Inferior parietal cortex (tissue), 1 donor: ENCODE results near the gene PLPPR1.
"Not testable (repeated sequence)": the region's sequence is repeated elsewhere in the genome, so short reads cannot be mapped to it uniquely, and the experiment has no call there.

Source experiments
- DNase-seq: peaks from one replicate; pipeline ENCODE4 v3.0.0-alpha.2; 2016; ENCODE audit errors: extremely low spot score

PLPPR1 gene

GRCh38 chr9:101028346-101029314, at the start of gene PLPPR1:
Gene PLPPR1, plus strand, starts transcription at chr9:101028727.
- peak; percentile 81 for DNase-seq

GRCh38 chr9:100989731-100990130, 38.8 kb upstream of the PLPPR1 start:
- DNase-seq = no peak

- DNase-seq = no peak
Observed at GRCh38 chr9:100990605-100991381, 37.7 kb upstream of the PLPPR1 start.

- no peak for DNase-seq
Observed at GRCh38 chr9:100992632-100993031, 35.9 kb upstream of the PLPPR1 start.

GRCh38 chr9:100999906-101000544, 28.5 kb upstream of the PLPPR1 start:
- DNase-seq = no peak

- no peak for DNase-seq
Observed at GRCh38 chr9:101005246-101005645, 23.3 kb upstream of the PLPPR1 start.

GRCh38 chr9:101014566-101014965, 14.0 kb upstream of the PLPPR1 start:
- DNase-seq = no peak

GRCh38 chr9:101018467-101018866, 10.1 kb upstream of the PLPPR1 start:
- DNase-seq = no peak

GRCh38 chr9:101022704-101023103, 5.8 kb upstream of the PLPPR1 start:
- DNase-seq = no peak

GRCh38 chr9:101025940-101026339, 2.6 kb upstream of the PLPPR1 start:
- DNase-seq = no peak

GRCh38 chr9:101026824-101027223, 1.7 kb upstream of the PLPPR1 start:
- no peak for DNase-seq

GRCh38 chr9:101027236-101027635, 1.3 kb upstream of the PLPPR1 start:
- DNase-seq = no peak

GRCh38 chr9:101027733-101028345, 688 bp upstream of the PLPPR1 start:
- peak; percentile 39 for DNase-seq

GRCh38 chr9:101029315-101030085, 973 bp downstream of the PLPPR1 start:
- DNase-seq = no peak

GRCh38 chr9:101030086-101030391, 1.5 kb downstream of the PLPPR1 start:
- DNase-seq = no peak

GRCh38 chr9:101032426-101032825, 3.9 kb downstream of the PLPPR1 start:
- no peak for DNase-seq

GRCh38 chr9:101034222-101034621, 5.7 kb downstream of the PLPPR1 start:
- DNase-seq = no peak

- no peak for DNase-seq
Observed at GRCh38 chr9:101035098-101035497, 6.6 kb downstream of the PLPPR1 start.

GRCh38 chr9:101037430-101037829, 8.9 kb downstream of the PLPPR1 start:
- no peak for DNase-seq

- no peak for DNase-seq
Observed at GRCh38 chr9:101038488-101038887, 10.0 kb downstream of the PLPPR1 start.

GRCh38 chr9:101039581-101039980, 11.1 kb downstream of the PLPPR1 start:
- DNase-seq = not testable (repeated sequence)
